Activated CD8-positive, alpha-beta T cell treated with anti-CD3 and anti-CD28 coated beads, Interleukin-2, amount 10 ng/mL, durations not matched to agents 7 days and 5 days (primary cell): ENCODE results near the gene MAP2K5. TPM values are rescaled to one million over a fixed set of nuclear protein-coding genes. Genes with fewer than 3 reads are reported as not detected.

Experiments
- ATAC-seq: fragments of 150-1000 bp; cut with Tn5 transposase; one replicate; pipeline ENCODE4 v1.10.0; 2021; ENCODE audit warnings: moderate library complexity
- CTCF ChIA-PET: fragments of 350-600 bp; sonication (Branson Sonifier 250); formaldehyde crosslinking; loops from one replicate; lab custom pipeline; 2021; ENCODE audit warnings: antibody characterized with exemption; lab: Charles Lee
- POLR2A ChIA-PET: fragments of 350-600 bp; sonication (Branson Sonifier 250); formaldehyde crosslinking; loops from one replicate; lab custom pipeline; 2021; ENCODE audit warnings: antibody characterized with exemption; lab: Charles Lee
- DNase-seq: peaks from one replicate; pipeline ENCODE4 v3.0.0-alpha.2; 2020
- H3K27ac Mint-ChIP-seq: one replicate; pipeline ENCODE4 v1.8.0; 2021; ENCODE audit warnings: mild to moderate bottlenecking, mixed read lengths
- H3K27me3 Mint-ChIP-seq: one replicate; pipeline ENCODE4 v1.8.0; 2021; ENCODE audit warnings: low read depth, mixed read lengths
- H3K36me3 Mint-ChIP-seq: one replicate; pipeline ENCODE4 v1.8.0; 2021; ENCODE audit warnings: low read depth, mixed read lengths
- H3K4me1 Mint-ChIP-seq: one replicate; pipeline ENCODE4 v1.8.0; 2021; ENCODE audit warnings: low read depth, mixed read lengths
- H3K4me3 Mint-ChIP-seq: one replicate; pipeline ENCODE4 v1.8.0; 2021; ENCODE audit warnings: mild to moderate bottlenecking, mixed read lengths
- H3K9me3 Mint-ChIP-seq: one replicate; pipeline ENCODE4 v1.8.0; 2022; ENCODE audit warnings: mixed read lengths; ENCODE audit not compliant: insufficient read depth
- total RNA-seq, 2 experiments: library from RNA; stranded (reverse); gene quantifications; one replicate each; pipeline ENCODE4 v1.2.3, GENCODE V29; 2021

Gene MAP2K5
- total RNA-seq, 2 experiments from 2014 or later, result 18.3 to 20.9 TPM

- DNase-seq (no peak), ATAC-seq (no peak)
- H3K36me3 Mint-ChIP-seq, result peaks cover 12% of the 10 kb centered on the region
- ChIA-PET CTCF (interaction anchor here (1.2 to 1.6 kb wide), 3 partner anchors 9 to 13 kb away, joined by 3 to 5 read pairs (median 3); no protein-coding TSS in a partner anchor), POLR2A (interaction anchor here (0.9 kb wide), 1 partner anchor 10 kb away, joined by 3 read pairs; no protein-coding TSS in a partner anchor)
- H3K4me1 Mint-ChIP-seq, result peaks cover 62% of the 10 kb centered on the region
- peak overlapping the region; percentile 20 for H3K27ac Mint-ChIP-seq
- peaks cover 5% of the 10 kb centered on the region for H3K9me3 Mint-ChIP-seq
- no peak overlapping the region for H3K4me3 Mint-ChIP-seq
- no peaks in the 10 kb centered on the region for H3K27me3 Mint-ChIP-seq
Measured at GRCh38 chr15:67755936-67756335, 213.4 kb downstream of the MAP2K5 start.

GRCh38 chr15:67758619-67759300 lies 216.3 kb downstream of the MAP2K5 start:
- H3K36me3 Mint-ChIP-seq, result peaks cover 13% of the 10 kb centered on the region
- ChIA-PET CTCF (interaction anchor here (0.9 to 1.1 kb wide), 3 partner anchors 14 to 34 kb away, joined by 3 to 5 read pairs (median 3); no protein-coding TSS in a partner anchor), POLR2A (interaction anchor here (0.6 to 0.8 kb wide), 2 partner anchors 237 to 238 kb away, joined by 3 read pairs; no protein-coding TSS in a partner anchor)
- ATAC-seq, result peak; percentile 66
- H3K9me3 Mint-ChIP-seq, result peaks cover 5% of the 10 kb centered on the region
- H3K4me1 Mint-ChIP-seq, result peaks cover 83% of the 10 kb centered on the region
- DNase-seq, result no peak
- no peaks in the 10 kb centered on the region for H3K27me3 Mint-ChIP-seq
- peak overlapping the region; percentile 29 for H3K4me3 Mint-ChIP-seq
- peak overlapping the region; percentile 71 for H3K27ac Mint-ChIP-seq

- no peak for ATAC-seq
- Mint-ChIP-seq H3K4me3 (no peak overlapping the region), H3K27ac (no peak overlapping the region), H3K27me3 (no peaks in the 10 kb centered on the region), H3K4me1 (peaks cover 69% of the 10 kb centered on the region), H3K36me3 (peaks cover 11% of the 10 kb centered on the region), H3K9me3 (no peaks in the 10 kb centered on the region)
- CTCF ChIA-PET, result interaction anchor here (0.8 to 2.3 kb wide), 2 partner anchors 22 to 71 kb away, joined by 3 to 9 read pairs; no protein-coding TSS in a partner anchor
- POLR2A ChIA-PET, result no interaction called here
- DNase-seq, result no peak
Measured at GRCh38 chr15:67760901-67761300, 218.4 kb downstream of the MAP2K5 start.

- Mint-ChIP-seq H3K4me1 (peaks cover 67% of the 10 kb centered on the region), H3K4me3 (peak overlapping the region; percentile 10), H3K9me3 (no peaks in the 10 kb centered on the region), H3K27me3 (no peaks in the 10 kb centered on the region), H3K36me3 (peaks cover 11% of the 10 kb centered on the region), H3K27ac (peak overlapping the region; percentile 21)
- POLR2A ChIA-PET, result no interaction called here
- CTCF ChIA-PET, result interaction anchor here (0.8 to 2.3 kb wide), 2 partner anchors 22 to 71 kb away, joined by 3 to 9 read pairs; no protein-coding TSS in a partner anchor
- DNase-seq (no peak), ATAC-seq (no peak)
Measured at GRCh38 chr15:67761343-67761742, 218.8 kb downstream of the MAP2K5 start.

GRCh38 chr15:67762610-67763368 lies 220.3 kb downstream of the MAP2K5 start:
- peak; percentile 81 for ATAC-seq
- no peaks in the 10 kb centered on the region for H3K27me3 Mint-ChIP-seq
- peak; percentile 65 for DNase-seq
- H3K36me3 Mint-ChIP-seq, result peaks cover 8% of the 10 kb centered on the region
- H3K4me3 Mint-ChIP-seq, result peak overlapping the region; percentile 2
- peaks cover 59% of the 10 kb centered on the region for H3K4me1 Mint-ChIP-seq
- H3K9me3 Mint-ChIP-seq, result no peaks in the 10 kb centered on the region
- ChIA-PET POLR2A (interaction anchor here (0.5 to 0.8 kb wide), 3 partner anchors 14 to 291 kb away, joined by 3 read pairs; partner anchors contain the start of gene PIAS1), CTCF (interaction anchor here (1.1 to 2.3 kb wide), 3 partner anchors 20 to 148 kb away, joined by 3 to 9 read pairs (median 4); no protein-coding TSS in a partner anchor)
- peak overlapping the region; percentile 71 for H3K27ac Mint-ChIP-seq

- Mint-ChIP-seq H3K27me3 (no peaks in the 10 kb centered on the region), H3K36me3 (peaks cover 8% of the 10 kb centered on the region), H3K9me3 (no peaks in the 10 kb centered on the region), H3K4me3 (no peak overlapping the region), H3K4me1 (peaks cover 38% of the 10 kb centered on the region), H3K27ac (no peak overlapping the region)
- CTCF ChIA-PET, result interaction anchor here (0.7 to 0.8 kb wide), 2 partner anchors 11 to 18 kb away, joined by 3 to 4 read pairs; no protein-coding TSS in a partner anchor
- ATAC-seq, result no peak
- DNase-seq, result no peak
- POLR2A ChIA-PET, result no interaction called here
Measured at GRCh38 chr15:67765701-67766100, 223.2 kb downstream of the MAP2K5 start.

GRCh38 chr15:67766968-67767367 lies 224.5 kb downstream of the MAP2K5 start:
- ATAC-seq, result no peak
- ChIA-PET POLR2A (no interaction called here), CTCF (no interaction called here)
- H3K9me3 Mint-ChIP-seq, result no peaks in the 10 kb centered on the region
- peaks cover 26% of the 10 kb centered on the region for H3K4me1 Mint-ChIP-seq
- no peaks in the 10 kb centered on the region for H3K27me3 Mint-ChIP-seq
- peaks cover 3% of the 10 kb centered on the region for H3K36me3 Mint-ChIP-seq
- DNase-seq, result no peak
- no peak overlapping the region for H3K4me3 Mint-ChIP-seq
- H3K27ac Mint-ChIP-seq, result no peak overlapping the region

- ChIA-PET CTCF (no interaction called here), POLR2A (no interaction called here)
- Mint-ChIP-seq H3K36me3 (peaks cover 3% of the 10 kb centered on the region), H3K4me3 (no peak overlapping the region), H3K4me1 (peaks cover 12% of the 10 kb centered on the region), H3K27me3 (no peaks in the 10 kb centered on the region), H3K9me3 (no peaks in the 10 kb centered on the region), H3K27ac (no peak overlapping the region)
- no peak for ATAC-seq
- DNase-seq, result no peak
Measured at GRCh38 chr15:67768313-67768977, 225.9 kb downstream of the MAP2K5 start.

- ChIA-PET POLR2A (no interaction called here), CTCF (no interaction called here)
Measured at GRCh38 chr15:67769497-67770357, 227.2 kb downstream of the MAP2K5 start.

GRCh38 chr15:67770358-67770628 lies 227.8 kb downstream of the MAP2K5 start:
- DNase-seq (no peak), ATAC-seq (no peak)
- Mint-ChIP-seq H3K27ac (no peak overlapping the region), H3K27me3 (no peaks in the 10 kb centered on the region), H3K4me3 (no peak overlapping the region), H3K4me1 (peaks cover 5% of the 10 kb centered on the region), H3K36me3 (no peaks in the 10 kb centered on the region), H3K9me3 (no peaks in the 10 kb centered on the region)
- ChIA-PET POLR2A (no interaction called here), CTCF (interaction anchor here (1.0 kb wide), 1 partner anchor 66 kb away, joined by 5 read pairs; no protein-coding TSS in a partner anchor)

More at GRCh38 chr15:67769497-67770357, 227.2 kb downstream of the MAP2K5 start:
- no peak overlapping the region for H3K4me3 Mint-ChIP-seq
- peaks cover 5% of the 10 kb centered on the region for H3K4me1 Mint-ChIP-seq
- H3K27me3 Mint-ChIP-seq, result no peaks in the 10 kb centered on the region
- H3K9me3 Mint-ChIP-seq, result no peaks in the 10 kb centered on the region
- DNase-seq (no peak), ATAC-seq (no peak)
- H3K27ac Mint-ChIP-seq, result no peak overlapping the region
- H3K36me3 Mint-ChIP-seq, result no peaks in the 10 kb centered on the region
